Parathyroid adenoma (tissue), 2 donors: ENCODE data around the gene RPL10A.

Experiments used
- H2AFZ ChIP-seq: fragments of 300-600 bp; sonication (generic); one replicate; pipeline ENCODE4 v1.7.0; 2017; ENCODE audit warnings: antibody characterized with exemption, mild to moderate bottlenecking
- H3K27ac ChIP-seq: fragments of 300-600 bp; sonication (generic); one replicate; pipeline ENCODE4 v1.7.0; 2017
- H3K27me3 ChIP-seq: fragments of 300-600 bp; sonication (generic); one replicate; pipeline ENCODE4 v1.7.0; 2017; ENCODE audit warnings: low read length; ENCODE audit not compliant: control insufficient read depth, insufficient read depth
- H3K36me3 ChIP-seq: fragments of 300-600 bp; sonication (generic); one replicate; pipeline ENCODE4 v1.7.0; 2017; ENCODE audit warnings: low read length; ENCODE audit not compliant: control insufficient read depth, insufficient read depth
- H3K4me1 ChIP-seq: fragments of 300-600 bp; sonication (generic); one replicate; pipeline ENCODE4 v1.7.0; 2017; ENCODE audit warnings: control low read depth
- H3K4me2 ChIP-seq: fragments of 300-600 bp; sonication (generic); one replicate; pipeline ENCODE4 v1.7.0; 2017; ENCODE audit warnings: low read length
- H3K4me3 ChIP-seq: fragments of 300-600 bp; sonication (generic); one replicate; pipeline ENCODE4 v1.7.0; 2017; ENCODE audit warnings: low read depth, low read length
- H3K79me2 ChIP-seq: fragments of 300-600 bp; sonication (generic); one replicate; pipeline ENCODE4 v1.7.0; 2017; ENCODE audit warnings: control low read depth
- H3K9ac ChIP-seq: fragments of 300-600 bp; sonication (generic); one replicate; pipeline ENCODE4 v1.7.0; 2017; ENCODE audit warnings: mild to moderate bottlenecking
- H3K9me3 ChIP-seq: fragments of 300-600 bp; sonication (generic); one replicate; pipeline ENCODE4 v1.7.0; 2017; ENCODE audit warnings: low read length; ENCODE audit not compliant: control insufficient read depth
- TF ChIP-seq, protein P1 (sequence below): fragments of 300-600 bp; sonication (generic); IDR thresholded peaks from one replicate; pipeline ENCODE4 v1.7.0; 2017; ENCODE audit warnings: antibody characterized with exemption, mild to moderate bottlenecking
- donor health status: primary hyperparathyroidism.

RPL10A gene

DNA sequence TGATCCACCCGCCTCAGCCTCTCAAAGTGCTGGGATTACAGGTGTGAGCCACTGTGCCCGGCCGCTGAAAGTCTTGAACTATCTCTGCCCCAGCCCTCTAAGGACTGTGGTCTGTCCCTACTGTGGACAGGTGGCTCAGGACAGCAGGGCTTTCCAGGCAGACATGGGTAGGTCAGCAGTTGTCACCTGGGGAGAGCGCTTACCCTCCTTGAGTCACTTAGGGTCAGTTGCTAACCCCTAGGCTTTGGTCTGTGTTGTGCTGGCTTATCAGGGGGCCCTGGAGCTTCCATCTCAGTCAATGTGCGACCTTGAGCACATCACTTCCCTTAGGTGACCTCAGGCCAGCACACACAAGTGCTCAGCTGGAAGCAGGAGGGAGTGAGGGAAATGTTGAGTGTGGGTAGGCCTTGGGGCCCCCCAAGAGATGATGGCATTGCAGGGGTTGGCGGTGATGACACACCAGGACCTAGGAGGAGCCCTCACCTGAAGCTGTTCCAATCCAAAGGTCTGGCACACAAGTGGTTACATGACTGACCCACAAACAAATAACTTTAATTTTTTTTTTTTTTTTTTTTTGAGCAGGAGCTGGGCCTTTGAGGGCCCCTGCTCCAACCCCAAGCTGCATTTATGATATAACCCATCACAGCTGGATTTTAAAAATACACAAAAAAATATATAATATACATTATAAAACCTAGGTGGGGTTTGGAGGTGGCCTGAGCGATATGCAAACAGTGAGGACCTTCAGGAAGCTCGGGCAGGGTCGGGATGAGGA lies 5.1 kb downstream of the RPL10A start:
- no peaks in the 10 kb centered on the region for H3K9me3 ChIP-seq
- no peaks in the 10 kb centered on the region for H3K36me3 ChIP-seq
- no peak overlapping the region for H2AFZ ChIP-seq
- H3K9ac ChIP-seq: no peak overlapping the region
- H3K79me2 ChIP-seq: no peaks in the 10 kb centered on the region
- H3K27me3 ChIP-seq: no peaks in the 10 kb centered on the region
- H3K4me1 ChIP-seq: peaks cover 9% of the 10 kb centered on the region
- TF ChIP-seq, protein P1, sequence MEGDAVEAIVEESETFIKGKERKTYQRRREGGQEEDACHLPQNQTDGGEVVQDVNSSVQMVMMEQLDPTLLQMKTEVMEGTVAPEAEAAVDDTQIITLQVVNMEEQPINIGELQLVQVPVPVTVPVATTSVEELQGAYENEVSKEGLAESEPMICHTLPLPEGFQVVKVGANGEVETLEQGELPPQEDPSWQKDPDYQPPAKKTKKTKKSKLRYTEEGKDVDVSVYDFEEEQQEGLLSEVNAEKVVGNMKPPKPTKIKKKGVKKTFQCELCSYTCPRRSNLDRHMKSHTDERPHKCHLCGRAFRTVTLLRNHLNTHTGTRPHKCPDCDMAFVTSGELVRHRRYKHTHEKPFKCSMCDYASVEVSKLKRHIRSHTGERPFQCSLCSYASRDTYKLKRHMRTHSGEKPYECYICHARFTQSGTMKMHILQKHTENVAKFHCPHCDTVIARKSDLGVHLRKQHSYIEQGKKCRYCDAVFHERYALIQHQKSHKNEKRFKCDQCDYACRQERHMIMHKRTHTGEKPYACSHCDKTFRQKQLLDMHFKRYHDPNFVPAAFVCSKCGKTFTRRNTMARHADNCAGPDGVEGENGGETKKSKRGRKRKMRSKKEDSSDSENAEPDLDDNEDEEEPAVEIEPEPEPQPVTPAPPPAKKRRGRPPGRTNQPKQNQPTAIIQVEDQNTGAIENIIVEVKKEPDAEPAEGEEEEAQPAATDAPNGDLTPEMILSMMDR: no peak
- H3K4me3 ChIP-seq: no peak overlapping the region
- H3K4me2 ChIP-seq: no peak overlapping the region
- no peak overlapping the region for H3K27ac ChIP-seq

DNA sequence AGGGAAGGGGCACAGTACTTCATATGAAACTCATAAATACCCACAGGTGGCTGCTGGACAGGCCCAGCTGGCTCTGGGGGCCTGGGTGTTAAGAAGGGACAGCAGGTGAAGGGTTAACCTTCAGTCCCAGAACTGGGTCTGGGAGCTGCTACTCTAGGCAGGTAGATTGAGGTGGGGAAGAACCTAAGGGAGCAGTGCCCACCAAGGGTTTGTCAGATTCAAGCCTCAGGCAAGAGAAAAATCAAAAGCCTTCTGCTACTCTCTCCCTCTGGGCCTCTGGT lies 5.6 kb downstream of the RPL10A start:
- Histone ChIP-seq H3K4me2 (no peak overlapping the region), H3K4me1 (peaks cover 8% of the 10 kb centered on the region), H3K9ac (no peak overlapping the region), H3K9me3 (no peaks in the 10 kb centered on the region), H3K4me3 (no peak overlapping the region), H3K27me3 (no peaks in the 10 kb centered on the region), H2AFZ (no peak overlapping the region), H3K27ac (no peak overlapping the region), H3K79me2 (no peaks in the 10 kb centered on the region), H3K36me3 (no peaks in the 10 kb centered on the region)
- TF ChIP-seq, protein P1: no peak

DNA sequence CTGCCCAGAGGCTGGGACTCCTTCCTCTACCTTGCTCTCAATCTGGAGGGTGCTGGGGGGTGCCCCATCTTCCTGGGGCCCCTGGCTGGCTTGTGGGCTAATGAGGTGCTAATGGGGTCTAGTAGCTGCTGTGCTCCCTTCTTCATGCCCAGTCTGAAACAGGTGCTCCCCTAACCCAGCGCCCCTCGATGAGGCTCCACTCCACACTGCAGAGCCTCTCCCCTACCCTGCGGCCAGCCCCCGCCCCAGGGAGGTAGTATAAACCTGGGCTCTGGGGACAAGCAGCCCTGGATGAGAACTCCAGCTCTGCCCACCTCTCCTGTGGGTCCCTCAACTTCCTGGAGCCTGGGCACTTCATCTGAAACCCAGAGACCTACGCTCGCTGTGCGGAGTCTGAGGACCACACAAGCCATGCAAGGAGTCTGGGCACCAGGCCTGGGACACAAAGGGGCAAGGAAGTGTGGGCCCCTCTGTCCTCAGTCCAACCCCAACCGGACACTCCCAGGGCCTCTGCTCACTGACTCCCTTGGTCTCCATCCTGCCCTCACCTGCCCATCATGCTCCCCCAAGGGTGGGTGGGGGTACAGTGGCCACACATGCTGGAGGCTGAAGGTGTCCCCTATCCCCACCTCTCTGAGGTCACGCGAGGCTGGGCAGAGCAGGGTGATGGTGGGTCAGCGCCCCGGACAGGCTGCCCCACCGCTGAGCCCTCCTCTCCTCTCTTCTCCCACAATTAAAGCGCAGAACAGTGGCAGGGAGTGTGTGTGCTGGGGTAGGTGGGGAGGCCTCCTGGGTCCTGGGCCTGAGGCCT lies 6.1 kb downstream of the RPL10A start:
- no peak overlapping the region for H2AFZ ChIP-seq
- no peaks in the 10 kb centered on the region for H3K36me3 ChIP-seq
- H3K4me3 ChIP-seq: no peak overlapping the region
- H3K9me3 ChIP-seq: no peaks in the 10 kb centered on the region
- H3K4me2 ChIP-seq: no peak overlapping the region
- H3K27me3 ChIP-seq: no peaks in the 10 kb centered on the region
- peaks cover 5% of the 10 kb centered on the region for H3K4me1 ChIP-seq
- no peaks in the 10 kb centered on the region for H3K79me2 ChIP-seq
- TF ChIP-seq, protein P1: no peak
- no peak overlapping the region for H3K9ac ChIP-seq
- no peak overlapping the region for H3K27ac ChIP-seq

DNA sequence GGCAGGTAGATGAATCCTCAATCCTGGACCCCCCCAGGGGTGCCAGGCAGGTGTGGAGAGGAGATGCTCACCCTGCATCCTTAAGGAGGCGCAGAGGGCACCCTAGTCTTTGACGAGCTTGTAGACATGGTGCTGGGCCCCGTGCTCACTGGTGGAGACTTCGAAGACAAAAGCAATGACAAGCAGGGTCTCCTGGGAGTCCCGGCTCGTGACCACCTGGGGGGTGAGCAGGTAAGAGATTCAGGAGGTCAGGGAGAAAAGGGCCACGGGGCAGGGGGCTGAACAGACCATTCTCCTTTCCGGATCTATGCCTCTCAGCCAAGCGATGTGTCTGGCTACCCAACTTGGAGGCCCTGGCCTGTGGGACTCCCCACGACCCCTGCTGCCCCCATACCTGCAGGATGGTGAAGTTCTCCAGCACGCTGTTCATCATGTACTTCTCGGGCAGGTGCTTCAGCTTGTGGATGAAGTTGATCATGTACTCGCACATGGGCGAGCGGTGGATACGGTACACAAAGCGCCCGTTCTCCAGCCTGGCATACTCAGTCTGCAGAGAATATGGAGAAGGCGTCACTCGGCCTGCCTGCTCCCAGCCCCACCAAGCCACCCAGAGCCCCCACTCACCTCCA lies 6.9 kb downstream of the RPL10A start:
- no peak overlapping the region for H3K4me2 ChIP-seq
- H3K36me3 ChIP-seq: no peaks in the 10 kb centered on the region
- no peak overlapping the region for H3K4me3 ChIP-seq
- no peaks in the 10 kb centered on the region for H3K79me2 ChIP-seq
- TF ChIP-seq, protein P1: no peak
- no peak overlapping the region for H3K9ac ChIP-seq
- no peak overlapping the region for H2AFZ ChIP-seq
- H3K9me3 ChIP-seq: no peaks in the 10 kb centered on the region
- no peaks in the 10 kb centered on the region for H3K4me1 ChIP-seq
- H3K27me3 ChIP-seq: no peaks in the 10 kb centered on the region
- H3K27ac ChIP-seq: no peak overlapping the region
